ENCODE measurements around the gene DNAH11.

GRCh38 chr7:21640105-21640504 is 97.3 kb downstream of the DNAH11 start:
- TF ChIP-seq RBBP5 (IDR thresholded peaks at IDR 0.05; ENCODE audit: borderline replicate concordance, low read depth, low read length) (no peak), RAD21 (IDR thresholded peaks at IDR 0.05 in 1 of 2, conservative IDR thresholded peaks at IDR 0.05 in 1 of 2; ENCODE audit: low read depth in 2 of 2, low read length in 2 of 2) (no peak), MAX (IDR thresholded peaks at IDR 0.05) (no peak), EZH2 (IDR thresholded peaks at IDR 0.05; ENCODE audit: low read depth, low read length, severe bottlenecking) (no peak), CEBPB (IDR thresholded peaks at IDR 0.05; ENCODE audit: low read depth, low read length) (no peak)
- TF ChIP-seq, protein P1, sequence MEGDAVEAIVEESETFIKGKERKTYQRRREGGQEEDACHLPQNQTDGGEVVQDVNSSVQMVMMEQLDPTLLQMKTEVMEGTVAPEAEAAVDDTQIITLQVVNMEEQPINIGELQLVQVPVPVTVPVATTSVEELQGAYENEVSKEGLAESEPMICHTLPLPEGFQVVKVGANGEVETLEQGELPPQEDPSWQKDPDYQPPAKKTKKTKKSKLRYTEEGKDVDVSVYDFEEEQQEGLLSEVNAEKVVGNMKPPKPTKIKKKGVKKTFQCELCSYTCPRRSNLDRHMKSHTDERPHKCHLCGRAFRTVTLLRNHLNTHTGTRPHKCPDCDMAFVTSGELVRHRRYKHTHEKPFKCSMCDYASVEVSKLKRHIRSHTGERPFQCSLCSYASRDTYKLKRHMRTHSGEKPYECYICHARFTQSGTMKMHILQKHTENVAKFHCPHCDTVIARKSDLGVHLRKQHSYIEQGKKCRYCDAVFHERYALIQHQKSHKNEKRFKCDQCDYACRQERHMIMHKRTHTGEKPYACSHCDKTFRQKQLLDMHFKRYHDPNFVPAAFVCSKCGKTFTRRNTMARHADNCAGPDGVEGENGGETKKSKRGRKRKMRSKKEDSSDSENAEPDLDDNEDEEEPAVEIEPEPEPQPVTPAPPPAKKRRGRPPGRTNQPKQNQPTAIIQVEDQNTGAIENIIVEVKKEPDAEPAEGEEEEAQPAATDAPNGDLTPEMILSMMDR (IDR thresholded peaks at IDR 0.05; ENCODE audit: control extremely low read depth in 1 of 3, insufficient read depth in 1 of 3, low read depth in 1 of 3, low read length in 3 of 3) = no peak
- TF ChIP-seq, protein P2, sequence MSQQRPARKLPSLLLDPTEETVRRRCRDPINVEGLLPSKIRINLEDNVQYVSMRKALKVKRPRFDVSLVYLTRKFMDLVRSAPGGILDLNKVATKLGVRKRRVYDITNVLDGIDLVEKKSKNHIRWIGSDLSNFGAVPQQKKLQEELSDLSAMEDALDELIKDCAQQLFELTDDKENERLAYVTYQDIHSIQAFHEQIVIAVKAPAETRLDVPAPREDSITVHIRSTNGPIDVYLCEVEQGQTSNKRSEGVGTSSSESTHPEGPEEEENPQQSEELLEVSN (IDR thresholded peaks at IDR 0.05) = no peak
